Measurements from ENCODE around the gene BOC. TPM values are rescaled to one million over a fixed set of nuclear protein-coding genes. Genes with fewer than 3 reads are reported as not detected.

Gene BOC
- total RNA-seq, 2 experiments from 2014 or later, result not detected

- Mint-ChIP-seq H3K9me3 (no peaks in the 10 kb centered on the region), H3K4me1 (ENCODE audit: low read depth) (peaks cover 5% of the 10 kb centered on the region), H3K27ac (no peak overlapping the region), H3K36me3 (ENCODE audit: low read depth) (no peaks in the 10 kb centered on the region), H3K27me3 (no peaks in the 10 kb centered on the region), H3K4me3 (no peak overlapping the region)
- TF ChIP-seq, protein P1, sequence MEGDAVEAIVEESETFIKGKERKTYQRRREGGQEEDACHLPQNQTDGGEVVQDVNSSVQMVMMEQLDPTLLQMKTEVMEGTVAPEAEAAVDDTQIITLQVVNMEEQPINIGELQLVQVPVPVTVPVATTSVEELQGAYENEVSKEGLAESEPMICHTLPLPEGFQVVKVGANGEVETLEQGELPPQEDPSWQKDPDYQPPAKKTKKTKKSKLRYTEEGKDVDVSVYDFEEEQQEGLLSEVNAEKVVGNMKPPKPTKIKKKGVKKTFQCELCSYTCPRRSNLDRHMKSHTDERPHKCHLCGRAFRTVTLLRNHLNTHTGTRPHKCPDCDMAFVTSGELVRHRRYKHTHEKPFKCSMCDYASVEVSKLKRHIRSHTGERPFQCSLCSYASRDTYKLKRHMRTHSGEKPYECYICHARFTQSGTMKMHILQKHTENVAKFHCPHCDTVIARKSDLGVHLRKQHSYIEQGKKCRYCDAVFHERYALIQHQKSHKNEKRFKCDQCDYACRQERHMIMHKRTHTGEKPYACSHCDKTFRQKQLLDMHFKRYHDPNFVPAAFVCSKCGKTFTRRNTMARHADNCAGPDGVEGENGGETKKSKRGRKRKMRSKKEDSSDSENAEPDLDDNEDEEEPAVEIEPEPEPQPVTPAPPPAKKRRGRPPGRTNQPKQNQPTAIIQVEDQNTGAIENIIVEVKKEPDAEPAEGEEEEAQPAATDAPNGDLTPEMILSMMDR (IDR thresholded peaks at IDR 0.05), result no peak
- no peak for DNase-seq
- ATAC-seq (ENCODE audit: poor library complexity), result no peak
- Histone ChIP-seq H3K27me3 (ENCODE audit: control insufficient read depth in 1 of 2, insufficient read depth in 2 of 2, low read length in 2 of 2) (no peaks in the 10 kb centered on the region), H3K27ac (ENCODE audit: low read depth in 1 of 2, low read length in 2 of 2) (no peak overlapping the region), H3K9me3 (ENCODE audit: control insufficient read depth in 1 of 2, insufficient read depth in 1 of 2, low read length in 2 of 2) (no peaks in the 10 kb centered on the region), H3K36me3 (ENCODE audit: insufficient read depth, low read length) (no peaks in the 10 kb centered on the region), H3K4me1 (ENCODE audit: insufficient read depth, low read length) (peaks cover 4% of the 10 kb centered on the region), H3K4me3 (ENCODE audit: low read length) (no peak overlapping the region)
- ChIA-PET POLR2A (no interaction called here), CTCF (no interaction called here)
- intact Hi-C loops (cut with DNase I, micrococcal nuclease), result no loop called here
These were observed 60.4 kb downstream of the BOC start for GRCh38 chr3:113271594-113272384.

DNA sequence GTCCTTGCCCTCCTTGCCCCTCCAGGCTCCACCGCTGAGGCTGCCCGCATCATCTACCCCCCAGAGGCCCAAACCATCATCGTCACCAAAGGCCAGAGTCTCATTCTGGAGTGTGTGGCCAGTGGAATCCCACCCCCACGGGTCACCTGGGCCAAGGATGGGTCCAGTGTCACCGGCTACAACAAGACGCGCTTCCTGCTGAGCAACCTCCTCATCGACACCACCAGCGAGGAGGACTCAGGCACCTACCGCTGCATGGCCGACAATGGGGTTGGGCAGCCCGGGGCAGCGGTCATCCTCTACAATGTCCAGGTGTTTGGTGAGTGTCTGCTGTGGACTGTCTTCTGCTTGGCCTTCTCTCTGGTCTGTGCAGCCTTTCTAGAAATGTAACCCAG is 61.0 kb downstream of the BOC start:
- Histone ChIP-seq H3K27ac (ENCODE audit: low read depth in 1 of 2, low read length in 2 of 2) (no peak overlapping the region), H3K27me3 (ENCODE audit: control insufficient read depth in 1 of 2, insufficient read depth in 2 of 2, low read length in 2 of 2) (no peaks in the 10 kb centered on the region), H3K9me3 (ENCODE audit: control insufficient read depth in 1 of 2, insufficient read depth in 1 of 2, low read length in 2 of 2) (no peaks in the 10 kb centered on the region), H3K4me1 (ENCODE audit: insufficient read depth, low read length) (peaks cover 4% of the 10 kb centered on the region), H3K4me3 (ENCODE audit: low read length) (no peak overlapping the region), H3K36me3 (ENCODE audit: insufficient read depth, low read length) (no peaks in the 10 kb centered on the region)
- ChIA-PET CTCF (no interaction called here), POLR2A (no interaction called here)
- no peak overlapping the region for H3K27ac Mint-ChIP-seq
- H3K4me1 Mint-ChIP-seq (ENCODE audit: low read depth), result peaks cover 5% of the 10 kb centered on the region
- intact Hi-C loops (cut with DNase I, micrococcal nuclease), result no loop called here
- DNase-seq, result no peak
- no peaks in the 10 kb centered on the region for H3K36me3 Mint-ChIP-seq (ENCODE audit: low read depth)
- TF ChIP-seq, protein P1 (IDR thresholded peaks at IDR 0.05), result no peak
- ATAC-seq (ENCODE audit: poor library complexity), result no peak
- H3K9me3 Mint-ChIP-seq, result no peaks in the 10 kb centered on the region
- no peak overlapping the region for H3K4me3 Mint-ChIP-seq
- peaks cover under 1% of the 10 kb centered on the region for H3K27me3 Mint-ChIP-seq

GRCh38 chr3:113273011-113273410 is 61.7 kb downstream of the BOC start:
- ATAC-seq (ENCODE audit: poor library complexity), result no peak
- ChIA-PET POLR2A (no interaction called here), CTCF (no interaction called here)
- Mint-ChIP-seq H3K27me3 (peaks cover 5% of the 10 kb centered on the region), H3K4me3 (no peak overlapping the region), H3K9me3 (no peaks in the 10 kb centered on the region), H3K4me1 (ENCODE audit: low read depth) (peaks cover 5% of the 10 kb centered on the region), H3K27ac (no peak overlapping the region), H3K36me3 (ENCODE audit: low read depth) (no peaks in the 10 kb centered on the region)
- Histone ChIP-seq H3K4me3 (ENCODE audit: low read length) (no peak overlapping the region), H3K27ac (ENCODE audit: low read depth in 1 of 2, low read length in 2 of 2) (no peak overlapping the region), H3K27me3 (ENCODE audit: control insufficient read depth in 1 of 2, insufficient read depth in 2 of 2, low read length in 2 of 2) (no peaks in the 10 kb centered on the region), H3K36me3 (ENCODE audit: insufficient read depth, low read length) (no peaks in the 10 kb centered on the region), H3K4me1 (ENCODE audit: insufficient read depth, low read length) (peaks cover 4% of the 10 kb centered on the region), H3K9me3 (ENCODE audit: control insufficient read depth in 1 of 2, insufficient read depth in 1 of 2, low read length in 2 of 2) (no peaks in the 10 kb centered on the region)
- intact Hi-C loops (cut with DNase I, micrococcal nuclease), result no loop called here
- TF ChIP-seq, protein P1 (IDR thresholded peaks at IDR 0.05), result no peak
- DNase-seq, result no peak

Measured in CD4-positive, alpha-beta T cell (primary cell).